Embryonic facial prominence (tissue), 1 donor: Measurements from ENCODE around the gene HIP1R.

Source experiments
- DNase-seq: peaks from one replicate; pipeline ENCODE4 v3.0.0-alpha.2; 2016; ENCODE audit errors: extremely low spot score

The HIP1R gene

GRCh38 chr12:122830517-122831214 is 4.6 kb upstream of the HIP1R start:
- no peak for DNase-seq

- DNase-seq = peak; percentile 38
Observed at GRCh38 chr12:122834104-122834920, 945 bp upstream of the HIP1R start.

- DNase-seq = no peak
Observed at GRCh38 chr12:122835750-122836026, 431 bp downstream of the HIP1R start.

- no peak for DNase-seq
Observed at GRCh38 chr12:122836027-122836921, 1.0 kb downstream of the HIP1R start.

- DNase-seq = no peak
Observed at GRCh38 chr12:122837306-122838265, 2.3 kb downstream of the HIP1R start.

GRCh38 chr12:122838841-122839240 is 3.6 kb downstream of the HIP1R start:
- no peak for DNase-seq

- DNase-seq = no peak
Observed at GRCh38 chr12:122839907-122840554, 4.8 kb downstream of the HIP1R start.

GRCh38 chr12:122840580-122841513 is 5.6 kb downstream of the HIP1R start:
- no peak for DNase-seq

- DNase-seq = no peak
Observed at GRCh38 chr12:122841544-122842321, 6.5 kb downstream of the HIP1R start.

GRCh38 chr12:122842505-122843405 is 7.5 kb downstream of the HIP1R start:
- DNase-seq = no peak

- DNase-seq = no peak
Observed at GRCh38 chr12:122843455-122843854, 8.2 kb downstream of the HIP1R start.

- no peak for DNase-seq
Observed at GRCh38 chr12:122844366-122844971, 9.2 kb downstream of the HIP1R start.

- DNase-seq = no peak
Observed at GRCh38 chr12:122845041-122845864, 10.0 kb downstream of the HIP1R start.

- no peak for DNase-seq
Observed at GRCh38 chr12:122845865-122846621, 10.8 kb downstream of the HIP1R start.

- no peak for DNase-seq
Observed at GRCh38 chr12:122846622-122847515, 11.6 kb downstream of the HIP1R start.
